Activated CD4-positive, alpha-beta T cell treated with anti-CD3 and anti-CD28 coated beads, Interleukin-2, amount 50 U/mL, for 1 hour (primary cell): ENCODE data around the gene RNF207.

Experiments
- DNase-seq: peaks from one replicate; pipeline ENCODE4 v3.0.0-alpha.2; 2020

The RNF207 gene

DNA sequence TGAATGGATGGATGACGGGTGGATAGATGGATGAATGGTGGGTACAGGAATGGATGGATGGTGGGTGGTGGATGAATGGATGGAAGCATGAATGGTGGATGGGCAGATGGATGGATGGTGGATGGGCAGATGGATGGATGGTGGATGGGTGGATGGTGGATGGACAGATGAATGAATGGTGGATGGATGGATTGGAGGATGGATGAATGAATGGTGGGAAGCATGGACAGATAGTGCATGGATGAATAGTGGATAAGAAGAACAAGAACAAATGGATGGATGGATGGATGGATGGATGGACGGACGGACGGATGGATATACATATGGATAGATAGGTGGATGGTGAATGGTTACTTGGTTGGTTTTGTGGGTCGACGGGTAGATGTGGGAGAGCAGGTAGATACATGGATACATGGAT, 30.5 kb upstream of the RNF207 start:
- DNase-seq = no peak

DNA sequence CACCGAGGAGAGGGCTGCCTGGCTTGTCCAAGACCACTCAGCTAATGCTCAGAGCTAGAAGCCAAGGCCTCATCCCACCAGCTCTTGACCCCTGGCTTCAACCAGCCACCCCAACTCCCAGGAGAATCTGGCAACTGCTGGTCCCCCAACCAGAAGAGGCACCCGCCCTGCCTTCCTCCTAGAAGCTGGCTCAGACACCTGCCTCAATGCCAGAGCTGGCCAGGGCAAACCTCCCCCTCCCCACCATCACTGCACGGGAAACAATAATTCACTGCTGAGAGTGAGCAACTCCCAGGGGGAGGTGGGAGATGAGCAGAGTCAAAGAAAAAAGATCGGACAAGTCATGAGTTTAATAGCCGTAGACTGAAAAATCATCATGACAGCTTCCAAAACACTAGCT, 29.1 kb upstream of the RNF207 start:
- no peak for DNase-seq

GRCh38 chr1:6177681-6178380, 28.1 kb upstream of the RNF207 start:
- no peak for DNase-seq

- no peak for DNase-seq
These were observed 27.0 kb upstream of the RNF207 start for GRCh38 chr1:6178751-6179563.

- no peak for DNase-seq
These were observed 26.2 kb upstream of the RNF207 start for GRCh38 chr1:6179564-6180175.

DNA sequence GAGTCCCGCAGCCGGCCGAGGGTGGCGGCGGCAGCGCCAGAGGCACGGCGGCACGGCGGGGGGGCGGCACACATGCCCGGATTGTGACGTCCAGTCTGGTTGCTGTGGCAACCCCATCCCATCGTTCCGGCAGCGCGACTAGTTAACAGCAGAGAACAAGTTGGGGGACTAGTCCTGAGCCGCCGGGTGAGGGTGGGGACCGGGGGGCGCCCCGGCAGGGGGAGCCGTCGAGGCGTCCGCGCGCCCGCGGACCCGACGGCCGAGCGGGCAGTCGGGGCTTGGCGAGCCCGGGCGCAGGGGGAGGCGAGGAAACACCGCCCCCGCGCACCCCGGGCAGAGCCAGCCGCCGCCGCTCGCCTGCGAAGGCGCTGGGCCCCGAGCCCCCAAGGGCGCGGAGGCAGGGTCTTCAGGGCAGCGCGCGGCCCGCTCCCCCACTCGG, 25.6 kb upstream of the RNF207 start, which contains the start of gene CHD5:
TSS of gene CHD5 (minus strand) at position 54 of the 439 bp plus-strand sequence. CDS start 298 bp downstream, outside the sequence.
- DNase-seq = peak; percentile 20

DNA sequence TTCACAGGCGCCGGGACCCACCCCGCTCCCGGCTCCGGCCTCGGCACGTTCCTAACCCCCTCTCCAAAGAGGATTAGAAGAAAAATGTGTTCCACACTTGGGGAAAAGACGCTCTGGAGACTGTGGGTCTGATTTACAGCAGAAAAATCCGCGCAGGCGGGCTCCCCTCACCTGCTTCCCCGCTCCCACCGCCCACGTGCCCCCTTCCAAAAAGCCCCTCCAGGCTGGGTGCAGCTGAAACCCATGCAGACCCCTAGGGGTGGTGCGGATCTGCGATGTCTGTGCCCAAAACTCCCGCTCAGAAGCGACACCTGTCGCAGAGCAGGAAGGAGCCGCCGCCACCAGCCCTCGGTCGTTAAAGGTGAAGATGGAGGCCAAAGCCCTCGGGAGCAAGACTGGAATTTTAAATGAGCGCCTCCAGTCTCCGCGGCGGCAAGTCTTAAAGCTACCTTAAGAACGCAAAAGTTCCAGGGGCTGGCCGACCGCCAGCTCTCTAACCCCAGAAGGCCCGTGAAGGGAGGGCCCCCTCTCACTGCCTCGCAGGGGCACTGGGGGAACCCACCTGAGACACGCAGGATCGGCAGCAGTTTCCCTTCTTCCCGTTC, 25.1 kb upstream of the RNF207 start:
- no peak for DNase-seq

DNA sequence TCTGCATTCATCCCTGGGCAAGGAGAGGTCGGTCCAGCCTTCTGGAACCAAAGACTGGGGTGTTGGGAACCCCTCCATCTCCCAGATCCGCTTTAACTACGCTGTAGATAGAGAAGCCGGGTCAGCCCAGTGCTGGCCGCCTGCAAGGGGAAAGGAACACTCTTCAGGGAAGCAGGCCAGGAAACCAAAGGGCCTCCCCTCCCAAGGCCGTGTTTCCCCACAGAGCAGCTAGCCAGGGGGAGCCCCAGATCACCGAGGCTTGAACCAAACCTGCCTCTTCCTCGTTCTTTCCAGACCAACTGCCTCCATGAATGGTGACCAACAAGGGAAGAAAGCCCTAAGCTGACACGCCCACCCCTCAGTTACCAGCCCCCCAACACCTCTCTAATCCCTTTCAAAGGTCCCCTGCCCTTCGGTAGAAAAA, 24.6 kb upstream of the RNF207 start:
- no peak for DNase-seq

DNA sequence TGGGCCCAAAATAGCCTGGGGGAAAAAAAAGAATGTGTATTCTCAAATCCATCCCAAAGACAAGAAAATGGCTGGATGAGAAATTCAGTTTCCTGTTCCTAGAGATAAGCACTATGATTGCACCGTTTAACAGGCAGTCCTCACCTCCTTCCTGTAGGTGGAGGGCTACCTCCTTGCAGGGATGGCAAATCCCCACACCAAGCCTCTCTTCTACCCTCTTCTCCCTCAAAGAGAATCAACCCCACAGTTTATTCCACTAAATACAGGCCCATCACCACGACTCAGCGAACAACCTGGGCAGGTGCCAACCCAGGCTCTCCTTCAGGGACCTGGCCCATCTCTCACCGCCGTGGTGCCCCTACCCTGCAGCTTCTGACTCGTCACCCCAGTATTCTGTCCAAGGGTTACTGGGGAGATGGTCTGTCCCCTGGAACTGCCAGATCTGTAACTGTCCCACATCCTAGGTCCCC, 22.4 kb upstream of the RNF207 start:
- DNase-seq = no peak

DNA sequence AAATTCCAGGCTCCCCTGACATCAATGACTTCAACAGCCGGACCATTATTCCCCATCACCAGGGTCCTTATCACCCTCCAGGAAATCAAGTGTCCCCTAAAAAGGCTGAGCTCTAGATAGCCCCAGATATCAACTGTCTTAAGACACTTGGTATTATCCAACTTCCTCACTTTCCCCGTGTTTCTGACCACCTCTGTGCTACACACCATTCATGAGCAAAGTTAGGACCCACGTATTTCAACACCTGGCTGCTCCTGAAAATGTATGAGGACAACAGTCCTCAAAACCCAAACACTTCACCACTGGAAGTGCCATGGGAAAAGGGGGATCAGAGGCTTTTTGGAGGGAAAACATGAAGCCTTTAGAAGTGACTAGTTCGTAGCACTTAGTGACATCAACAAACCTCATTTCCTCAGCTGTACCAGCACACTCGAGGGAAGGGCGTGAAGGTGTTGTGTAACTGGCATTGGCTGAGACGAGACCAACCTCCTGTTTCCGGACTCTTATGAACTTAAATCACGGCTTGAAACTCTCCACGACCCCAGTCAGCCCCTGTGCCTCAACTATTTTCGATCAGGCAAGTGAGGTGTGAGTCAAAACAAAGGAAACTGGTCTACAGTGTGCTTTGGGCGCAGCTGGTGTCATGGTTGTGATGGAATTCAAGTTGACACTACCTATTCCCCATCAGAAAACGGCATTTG, 21.7 kb upstream of the RNF207 start:
- DNase-seq = no peak

DNA sequence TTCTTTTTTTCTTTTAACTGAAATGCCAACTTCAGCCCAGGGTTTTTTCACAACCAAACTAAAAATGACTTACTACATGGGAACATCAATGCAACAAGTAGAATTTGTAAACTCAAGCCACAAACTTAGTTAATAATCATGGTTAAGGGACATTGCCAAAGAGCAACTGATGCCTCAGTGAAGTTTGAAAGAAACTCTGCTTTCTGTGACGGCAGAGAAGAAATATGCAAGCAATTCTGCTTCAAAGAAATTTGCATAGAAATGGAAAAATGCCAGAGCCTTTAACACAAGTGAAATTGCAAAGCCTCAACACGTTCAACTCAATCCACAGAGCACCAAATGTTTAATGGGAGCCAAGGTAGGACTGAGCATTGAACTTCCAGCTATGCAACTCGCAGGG, 20.8 kb upstream of the RNF207 start:
- no peak for DNase-seq

- DNase-seq = no peak
These were observed 20.1 kb upstream of the RNF207 start for GRCh38 chr1:6185635-6186382.

DNA sequence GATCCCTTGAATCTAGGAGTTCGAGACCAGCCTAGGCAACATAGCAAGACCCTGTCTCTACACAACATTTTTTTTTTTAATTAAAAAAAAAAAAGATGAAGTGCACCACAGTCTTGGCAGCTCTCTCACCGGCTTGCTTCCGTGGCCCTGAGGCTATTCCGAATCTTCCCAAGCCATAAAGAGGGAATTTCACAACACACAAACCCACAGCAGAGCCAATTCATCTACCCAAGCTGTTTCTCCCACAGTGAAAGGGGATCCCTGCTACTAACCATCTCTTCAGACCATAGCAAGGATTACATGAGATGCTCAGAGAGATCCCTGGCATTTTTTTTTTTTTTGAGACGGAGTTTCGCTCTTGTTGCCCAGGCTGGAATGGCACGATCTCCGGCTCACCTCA, 17.5 kb upstream of the RNF207 start:
- DNase-seq = no peak

DNA sequence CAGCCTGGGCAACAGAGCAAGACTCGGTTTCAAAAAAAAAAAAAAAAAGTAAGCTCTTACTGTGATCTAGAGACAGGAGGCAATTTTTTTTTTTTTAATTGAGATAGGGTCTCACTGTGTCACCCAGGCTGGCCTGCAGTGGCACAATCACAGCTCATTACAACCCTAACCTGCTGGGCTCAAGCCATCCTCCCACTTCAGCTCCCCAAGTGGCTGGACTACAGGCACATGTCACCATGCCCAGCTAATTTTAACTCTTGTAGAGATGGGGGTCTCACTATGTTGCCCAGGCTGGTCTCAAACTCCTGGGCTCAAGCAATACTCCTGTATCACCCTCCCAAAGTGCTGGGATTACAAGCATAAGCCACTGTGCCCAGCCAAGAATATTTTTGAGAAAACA, 14.0 kb upstream of the RNF207 start:
- DNase-seq = no peak

DNA sequence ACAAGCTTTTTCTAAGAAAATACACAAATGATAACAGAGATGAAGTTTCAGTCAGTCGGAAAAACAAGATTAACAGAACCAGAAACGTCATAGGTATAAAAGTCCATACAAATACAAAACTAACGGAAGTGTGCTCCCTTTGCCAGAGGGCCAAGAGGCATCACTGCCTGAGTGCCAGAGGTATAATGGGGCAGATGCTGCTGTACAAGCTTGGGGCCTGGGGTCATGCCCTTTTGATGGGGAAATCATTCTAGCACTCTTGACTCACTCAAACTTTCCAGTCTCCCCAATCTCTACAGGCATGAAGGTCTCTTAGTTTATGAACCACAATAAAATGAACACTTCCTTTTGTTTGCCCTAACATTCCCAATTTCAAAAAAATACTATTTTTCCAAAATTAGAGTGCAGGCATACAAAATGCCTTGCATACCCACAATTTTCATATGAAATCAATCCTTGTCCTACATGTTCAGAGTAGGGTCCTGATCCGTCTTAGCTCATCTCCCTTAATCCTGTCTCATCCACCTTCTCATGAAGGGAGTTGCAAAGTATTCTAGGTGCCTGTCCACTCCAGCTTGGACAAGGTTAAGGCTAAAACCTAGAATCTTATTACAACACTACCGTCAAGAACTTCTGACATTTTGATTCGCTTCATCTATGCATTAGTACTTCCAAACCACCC, 8.0 kb upstream of the RNF207 start:
- DNase-seq = no peak

DNA sequence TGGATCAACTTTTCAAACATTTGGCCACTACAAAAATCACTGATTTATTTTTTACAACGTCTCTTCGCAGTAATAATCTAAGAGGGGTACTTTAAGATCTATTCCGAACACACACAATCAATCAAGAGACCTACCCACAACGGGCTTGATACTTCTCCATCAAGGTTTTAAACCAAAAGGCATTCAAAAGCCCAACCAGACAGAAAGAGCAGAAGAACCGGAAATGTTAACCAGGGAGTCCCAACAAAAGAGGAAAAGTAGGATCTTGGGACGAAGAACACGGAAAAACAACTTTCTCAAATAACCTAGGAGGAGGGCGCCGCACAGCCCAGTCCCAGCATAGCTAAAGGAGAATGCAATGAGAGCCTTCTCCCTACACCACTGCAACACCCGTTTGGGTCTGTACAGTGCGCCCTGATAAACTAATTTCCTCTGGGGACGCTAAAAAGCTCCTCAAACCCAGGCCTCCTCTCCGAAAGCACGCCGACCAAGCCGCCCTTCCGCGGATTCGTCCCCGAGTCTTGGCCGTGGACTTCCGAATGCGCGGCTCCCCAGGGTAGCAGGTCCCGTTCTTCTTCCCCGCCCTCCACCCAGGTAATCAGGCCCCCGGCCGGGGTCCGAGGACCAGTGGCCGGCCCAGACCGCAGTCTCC, 7.1 kb upstream of the RNF207 start:
- DNase-seq = no peak

GRCh38 chr1:6199298-6200187, 6.4 kb upstream of the RNF207 start, which contains the start of gene RPL22:
Gene RPL22, minus strand, starts transcription at chr1:6199595. Its CDS starts 22 bp downstream, at chr1:6199573.
- DNase-seq = peak; percentile 97

- no peak for DNase-seq
These were observed 5.6 kb upstream of the RNF207 start for GRCh38 chr1:6200188-6200809.

GRCh38 chr1:6202256-6202655, 3.7 kb upstream of the RNF207 start:
- DNase-seq = no peak
